ENCODE measurements around the gene CEP85. TPM values are rescaled to one million over a fixed set of nuclear protein-coding genes. Genes with fewer than 3 reads are reported as not detected.

Gene CEP85
- polyA plus RNA-seq, 3 donors from 2014 or later = 4.0 to 6.9 (median 5.4) TPM

DNA sequence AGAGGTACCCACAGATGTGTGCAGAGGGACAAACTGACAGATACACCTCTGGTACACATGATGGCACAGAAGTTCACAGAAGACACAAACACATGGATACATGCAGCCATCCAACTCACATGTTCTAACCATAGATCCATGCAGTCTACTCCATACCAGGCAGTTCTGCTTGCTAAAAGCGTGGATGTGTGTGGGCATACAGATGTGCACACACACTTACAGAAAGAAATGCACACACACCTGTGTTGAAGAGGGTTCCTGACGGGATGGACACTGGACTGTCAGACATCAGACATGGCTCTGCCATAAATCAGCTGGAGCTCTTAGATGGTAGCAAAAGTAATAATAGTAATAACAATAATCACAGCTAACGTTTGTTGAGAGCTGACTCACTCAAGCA, 90.5 kb downstream of the CEP85 start:
- no peak overlapping the region for H3K27ac Mint-ChIP-seq
- peaks cover 17 to 30% of the 10 kb centered on the region in 2 donors for H3K4me1 Mint-ChIP-seq
- peaks cover 4 to 18% (median 5%) of the 10 kb centered on the region in 3 donors for H3K36me3 Mint-ChIP-seq
- H3K27me3 Mint-ChIP-seq (ENCODE audit: low read depth in 3 of 3) = peaks cover 0 to 4% (median 1%) of the 10 kb centered on the region in 3 donors
- H3K9me3 Mint-ChIP-seq = no peaks in the 10 kb centered on the region
- no peak overlapping the region for H3K4me3 Mint-ChIP-seq
- DNase-seq = no peak

DNA sequence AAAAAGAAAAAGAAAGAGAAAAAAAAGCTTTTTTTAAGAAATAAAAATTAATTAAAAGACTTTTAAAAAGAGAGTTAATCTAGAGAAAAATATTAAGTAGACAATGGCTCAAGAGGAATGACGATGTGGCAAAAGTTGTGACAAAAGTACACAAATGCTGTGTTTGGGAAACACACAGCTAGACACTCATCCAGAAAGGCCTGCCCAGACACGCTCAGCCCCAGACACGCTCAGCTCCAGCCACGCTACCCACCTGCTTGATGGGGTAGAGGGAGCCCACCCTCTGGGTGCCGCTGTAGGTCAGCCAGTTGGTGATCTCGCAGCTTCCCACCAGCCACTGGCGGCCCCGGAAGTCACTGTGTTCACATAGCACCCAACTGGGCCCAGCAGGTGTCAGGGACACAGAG, 94.0 kb downstream of the CEP85 start:
- Mint-ChIP-seq H3K9me3 (no peaks in the 10 kb centered on the region), H3K4me3 (no peak overlapping the region), H3K4me1 (no peaks in the 10 kb centered on the region), H3K27me3 (ENCODE audit: low read depth in 3 of 3) (peaks cover 0 to 7% (median 2%) of the 10 kb centered on the region in 3 donors), H3K36me3 (peaks cover 0 to 9% (median 0%) of the 10 kb centered on the region in 3 donors), H3K27ac (no peak overlapping the region)
- DNase-seq = no peak

Other genes starting within 250 kb of the CEP85 start
- gene PAFAH2, start 236.1 kb upstream of the CEP85 start, polyA plus RNA-seq = 10 to 100 TPM; 35.6 to 65.0 (median 37.9) TPM
- gene EXTL1, start 212.4 kb upstream of the CEP85 start, polyA plus RNA-seq = not detected
- gene SLC30A2, start 188.1 kb upstream of the CEP85 start, polyA plus RNA-seq = not detected
- under 1 TPM in 1 of 3 donors, not detected in 2; 0.14 TPM for gene TRIM63, start 166.6 kb upstream of the CEP85 start, polyA plus RNA-seq
- gene PDIK1L, start 122.4 kb upstream of the CEP85 start, polyA plus RNA-seq = 1 to 10 TPM in 2 of 3 donors, under 1 TPM in 1; 0.89 to 3.3 (median 2.3) TPM
- not detected for gene FAM110D, start 75.1 kb upstream of the CEP85 start, polyA plus RNA-seq
- gene C1orf232, start 65.2 kb upstream of the CEP85 start, polyA plus RNA-seq = not detected
- 10 to 100 TPM; 11.3 to 31.4 (median 27.1) TPM for gene ZNF593, start 64.3 kb upstream of the CEP85 start, polyA plus RNA-seq
- under 1 TPM in 1 of 3 donors, not detected in 2; 0.45 TPM for gene ZNF593OS, start 62.4 kb upstream of the CEP85 start, polyA plus RNA-seq
- not detected for gene CNKSR1, start 56.7 kb upstream of the CEP85 start, polyA plus RNA-seq
- not detected for gene CATSPER4, start 43.6 kb upstream of the CEP85 start, polyA plus RNA-seq
- 1,000 to 10,000 TPM; 1,203 to 2,040 (median 1,333) TPM for gene SH3BGRL3, start 45.9 kb downstream of the CEP85 start, polyA plus RNA-seq
- gene UBXN11, start 72.4 kb downstream of the CEP85 start, polyA plus RNA-seq = 1 to 10 TPM; 5.7 to 8.8 (median 8.3) TPM
- 1,000 to 10,000 TPM; 3,509 to 3,975 (median 3,639) TPM for gene CD52, start 83.8 kb downstream of the CEP85 start, polyA plus RNA-seq
- gene CRYBG2, start 119.9 kb downstream of the CEP85 start, polyA plus RNA-seq = 1 to 10 TPM in 2 of 3 donors, not detected in 1; 1.2 to 1.3 TPM
- gene ZNF683, start 138.6 kb downstream of the CEP85 start, polyA plus RNA-seq = 10 to 100 TPM in 2 of 3 donors, 1 to 10 TPM in 1; 4.1 to 61.3 (median 24.2) TPM
- gene LIN28A, start 176.6 kb downstream of the CEP85 start, polyA plus RNA-seq = not detected
- gene DHDDS, start 198.1 kb downstream of the CEP85 start, polyA plus RNA-seq = 10 to 100 TPM; 18.6 to 40.3 (median 24.4) TPM
- 100 to 1,000 TPM; 598 to 729 (median 677) TPM for gene HMGN2, start 238.2 kb downstream of the CEP85 start, polyA plus RNA-seq